K562 (cell line): ENCODE results near the gene RAB3D. TPM values are rescaled to one million over a fixed set of nuclear protein-coding genes. Genes with fewer than 3 reads are reported as not detected.
A peak's percentile ranks its signal among the peaks of the same experiment; 100 is the strongest.

Experiments used
- E2F6 ChIP-seq, 2 experiments: IDR thresholded peaks; 2 replicates each; pipeline ENCODE4 v1.6.1; 2011; ENCODE audit warnings: borderline replicate concordance in 1 of 2, control low read depth in 1 of 2, low read depth in 1 of 2, low read length in 1 of 2, mild to moderate bottlenecking in 1 of 2, mixed read lengths in 1 of 2, moderate library complexity in 1 of 2; ENCODE audit not compliant: insufficient read depth in 1 of 2, insufficient read length in 1 of 2, poor library complexity in 1 of 2, severe bottlenecking in 1 of 2; ENCODE audit errors: extremely low read depth in 1 of 2
- KDM1A ChIP-seq, 2 experiments: fragments of 450-650 bp; IDR thresholded peaks; 2 replicates each; pipeline ENCODE4 v1.6.1; 2016; ENCODE audit warnings: mild to moderate bottlenecking in 2 of 2
- ZBTB40 ChIP-seq, 2 experiments: fragments of 450-650 bp in 1 of 2; sonication (generic) in 1 of 2; formaldehyde crosslinking in 1 of 2; IDR thresholded peaks; 2 replicates each; pipeline versions ENCODE4 v1.7.1 to v1.9.0; 2016 to 2022; ENCODE audit warnings: inconsistent platforms in 1 of 2, mild to moderate bottlenecking in 1 of 2, missing genetic modification reagents in 1 of 2
- ZFP91 ChIP-seq: sonication (generic); formaldehyde crosslinking; IDR thresholded peaks from 2 replicates; pipeline ENCODE4 v1.8.0; 2022; ENCODE audit warnings: mild to moderate bottlenecking, missing genetic modification reagents
- ZNF354B ChIP-seq: fragments of 250-450 bp; sonication (Bioruptor Pico); IDR thresholded peaks from 2 replicates; pipeline ENCODE4 v1.4.0; 2020
- ZNF395 ChIP-seq: fragments of 200-800 bp; sonication (Bioruptor generic); IDR thresholded peaks from 2 replicates; pipeline ENCODE4 v1.6.1; 2017; ENCODE audit warnings: missing genetic modification characterization, missing compliant biosample characterization
- polyA plus RNA-seq, 8 experiments: library from polyadenylated mRNA; depleted of rRNA in 4 of 8; stranded (reverse) in 5 of 8; unstranded in 3 of 8; fragments of >200 nt; fragmentation: Nextera tagmentation in 2 of 8; fragmentation: Illumina TruSeq in 1 of 8; extraction: Ambion mirVana in 2 of 8; extraction: Trizol in 1 of 8; gene quantifications; 2 replicates each; pipeline versions ENCODE4 v1.2.1 to v1.2.3, GENCODE V29; 2011 to 2014; ENCODE audit warnings: inconsistent platforms in 1 of 8, missing spikeins in 1 of 8
- total RNA-seq, 7 experiments: library from RNA; depleted of rRNA in 6 of 7; stranded (reverse); fragments of >200 nt in 6 of 7; fragmentation: Illumina TruSeq in 2 of 7; extraction: Trizol in 2 of 7; gene quantifications; 2 replicates each; pipeline versions ENCODE4 v1.2.1 to v1.2.3, GENCODE V29; 2011 to 2021; ENCODE audit warnings: low replicate concordance in 1 of 7

The RAB3D gene
- total and polyA plus RNA-seq, 9 of the 15 experiments (the other 6 are each of a cell fraction or from before 2014, with no cell fraction given), result 0.34 to 3.3 (median 1.3) TPM

GRCh38 chr19:11293433-11294389 lies 45.7 kb downstream of the RAB3D start (continued):
- TF ChIP-seq ZNF395 (CRISPR knock-in tag) (no peak), ZNF354B (CRISPR knock-in tag) (no peak), ZFP91 (CRISPR knock-in tag) (no peak), KDM1A (IDR thresholded peaks at IDR 0.05) (0 out of 4 replicates have a peak, but pooled peaks of 1 of the 2 experiments have one; percentile 19), ZBTB40 (IDR thresholded peaks at IDR 0.05) (peak; percentile 66), ZBTB40 (CRISPR knock-in tag; IDR thresholded peaks at IDR 0.05) (no peak), E2F6 (IDR thresholded peaks at IDR 0.05; ENCODE audit: borderline replicate concordance in 1 of 2, extremely low read depth in 1 of 2, insufficient read depth in 1 of 2, insufficient read length in 1 of 2, low read depth in 1 of 2, low read length in 1 of 2, poor library complexity in 1 of 2, severe bottlenecking in 1 of 2) (no peak)
